IMR-90 (cell line): Measurements from ENCODE around the gene KLF8. TPM values are rescaled to one million over a fixed set of nuclear protein-coding genes. Genes with fewer than 3 reads are reported as not detected.

Experiments used
- ATAC-seq: fragments of 200-7000 bp; cut with Tn5 transposase; 2 replicates; pipeline ENCODE4 v1.9.1; 2020; ENCODE audit warnings: low read depth, mild to moderate bottlenecking, moderate library complexity
- BruUV-seq: library from RNA; stranded (reverse); fragments of 400-500 nt; replicated peaks from 2 replicates; lab custom pipeline; 2021; lab: Mats Ljungman, UMichigan
- CTCF ChIA-PET: fragments of 300-600 bp; formaldehyde crosslinking; extraction: SDS; loops from one replicate; lab custom pipeline; 2021; ENCODE audit warnings: antibody characterized with exemption; lab: Yijun Ruan, JAX
- POLR2A ChIA-PET: fragments of 300-600 bp; sonication (Branson Sonifier 250); formaldehyde crosslinking; loops from one replicate; lab custom pipeline; 2022; ENCODE audit warnings: antibody characterized with exemption; ENCODE audit not compliant: unreplicated experiment; lab: Charles Lee
- DNase-seq: peaks from one replicate; pipeline ENCODE4 v3.0.0; 2013
- H2AFZ ChIP-seq: replicated peaks from 2 replicates; pipeline ENCODE3; 2013; ENCODE audit warnings: low read length, mild to moderate bottlenecking; ENCODE audit not compliant: poor library complexity
- H2AK5ac ChIP-seq: 2 replicates; pipeline ENCODE4 v1.6.1; 2013; ENCODE audit warnings: low read depth, low read length, inconsistent platforms
- H2AK9ac ChIP-seq: replicated peaks from 2 replicates; pipeline ENCODE3; 2013; ENCODE audit warnings: mild to moderate bottlenecking, low read depth, low read length, moderate library complexity; ENCODE audit not compliant: poor library complexity
- H2BK120ac ChIP-seq: 2 replicates; pipeline ENCODE4 v1.6.1; 2013; ENCODE audit warnings: low read depth, low read length, inconsistent platforms
- H2BK15ac ChIP-seq: 3 replicates; pipeline ENCODE4 v1.6.1; 2013; ENCODE audit warnings: low read depth, low read length, inconsistent platforms
- H2BK20ac ChIP-seq: 2 replicates; pipeline ENCODE4 v1.6.1; 2013; ENCODE audit warnings: low read depth, mild to moderate bottlenecking, inconsistent platforms, low read length, moderate library complexity
- H2BK5ac ChIP-seq: 2 replicates; pipeline ENCODE4 v1.6.1; 2013; ENCODE audit warnings: mild to moderate bottlenecking, low read depth, low read length, inconsistent platforms; ENCODE audit not compliant: poor library complexity, severe bottlenecking
- H3K14ac ChIP-seq: replicated peaks from 2 replicates; pipeline ENCODE4 v1.6.1; 2013; ENCODE audit warnings: low read depth, low read length, inconsistent platforms
- H3K18ac ChIP-seq: 2 replicates; pipeline ENCODE4 v1.6.1; 2013; ENCODE audit warnings: low read depth, low read length, control low read depth
- H3K23ac ChIP-seq: 2 replicates; pipeline ENCODE4 v1.6.1; 2013; ENCODE audit warnings: low read depth, low read length, inconsistent platforms
- H3K27ac ChIP-seq: 2 replicates; pipeline ENCODE4 v1.5.1; 2013; ENCODE audit warnings: mild to moderate bottlenecking, control low read depth, low read length; ENCODE audit not compliant: insufficient read depth
- H3K27me3 ChIP-seq: 2 replicates; pipeline ENCODE4 v1.6.1; 2013; ENCODE audit warnings: low read length; ENCODE audit not compliant: control insufficient read depth, insufficient read depth
- H3K36me3 ChIP-seq: 2 replicates; pipeline ENCODE4 v1.6.1; 2013; ENCODE audit warnings: low read length, mixed read lengths; ENCODE audit not compliant: control insufficient read depth, insufficient read depth
- H3K4ac ChIP-seq: 2 replicates; pipeline ENCODE4 v1.6.1; 2013; ENCODE audit warnings: low read depth, low read length, inconsistent platforms
- H3K4me1 ChIP-seq: 2 replicates; pipeline ENCODE4 v1.6.1; 2013; ENCODE audit warnings: low read length, mixed read lengths; ENCODE audit not compliant: control insufficient read depth, insufficient read depth
- H3K4me2 ChIP-seq: 2 replicates; pipeline ENCODE4 v1.6.1; 2013; ENCODE audit warnings: low read depth, mild to moderate bottlenecking, control low read depth, low read length, moderate library complexity
- H3K4me3 ChIP-seq: 2 replicates; pipeline ENCODE4 v1.5.1; 2013; ENCODE audit warnings: low read depth, mild to moderate bottlenecking, control low read depth, low read length, moderate library complexity; ENCODE audit not compliant: insufficient read depth
- H3K56ac ChIP-seq: 2 replicates; pipeline ENCODE4 v1.6.1; 2013; ENCODE audit warnings: low read length, inconsistent platforms; ENCODE audit not compliant: insufficient read depth; ENCODE audit errors: extremely low read depth
- H3K79me1 ChIP-seq, 2 experiments: 2 replicates each; pipeline ENCODE4 v1.6.1; 2013; ENCODE audit warnings: low read length in 2 of 2, inconsistent platforms in 1 of 2, low read depth in 1 of 2
- H3K9ac ChIP-seq: 2 replicates; pipeline ENCODE4 v1.6.1; 2013; ENCODE audit warnings: low read depth, low read length, control low read depth
- H3K9me1 ChIP-seq: 2 replicates; pipeline ENCODE4 v1.6.1; 2013; ENCODE audit warnings: low read length, inconsistent platforms; ENCODE audit not compliant: insufficient read depth
- H3K9me3 ChIP-seq: 2 replicates; pipeline ENCODE4 v1.6.1; 2013; ENCODE audit warnings: low read length; ENCODE audit not compliant: control insufficient read depth, insufficient read depth
- H4K20me1 ChIP-seq: 2 replicates; pipeline ENCODE4 v1.6.1; 2013; ENCODE audit warnings: low read length, inconsistent platforms; ENCODE audit not compliant: insufficient read depth
- H4K5ac ChIP-seq: 2 replicates; pipeline ENCODE4 v1.6.1; 2013; ENCODE audit warnings: mild to moderate bottlenecking, low read depth, low read length, control low read depth
- H4K8ac ChIP-seq, 2 experiments: 2 replicates each; pipeline ENCODE4 v1.6.1; 2013; ENCODE audit warnings: low read depth in 2 of 2, low read length in 2 of 2, control low read depth in 1 of 2, inconsistent platforms in 1 of 2
- H4K91ac ChIP-seq: 2 replicates; pipeline ENCODE4 v1.6.1; 2013; ENCODE audit warnings: low read depth, low read length, inconsistent platforms; ENCODE audit not compliant: insufficient read depth
- MAZ ChIP-seq: IDR thresholded peaks from 2 replicates; pipeline ENCODE4 v1.6.1; 2012; ENCODE audit warnings: low read depth, mild to moderate bottlenecking, low read length, improper control_type of control experiment, moderate library complexity, borderline replicate concordance
- RAD21 ChIP-seq: IDR thresholded peaks from 2 replicates; pipeline ENCODE4 v1.6.1; 2012; ENCODE audit warnings: low read length, improper control_type of control experiment
- RCOR1 ChIP-seq: IDR thresholded peaks from 2 replicates; pipeline ENCODE4 v1.6.1; 2012; ENCODE audit warnings: mild to moderate bottlenecking, low read length, improper control_type of control experiment; ENCODE audit not compliant: insufficient replicate concordance
- dilution Hi-C: fragments of 300-500 bp; cut with HindIII; formaldehyde crosslinking; loops from one replicate; pipeline ENCODE4 v1.14.3; 2018; ENCODE audit warnings: low sequenced_read_pairs; ENCODE audit not compliant: unreplicated experiment
- in situ Hi-C: fragments of 300-500 bp; cut with MboI; formaldehyde crosslinking; loops from 3 replicates; pipeline ENCODE4 v1.14.3; 2019; ENCODE audit warnings: low sequenced_read_pairs, inconsistent platforms, mixed read lengths
- intact Hi-C: fragments of 100-400 bp; cut with micrococcal nuclease; formaldehyde crosslinking; loops from 2 replicates; pipeline ENCODE4 v1.10.0; 2022
- polyA plus RNA-seq, 3 experiments: library from polyadenylated mRNA; depleted of rRNA; stranded (reverse); fragments of >200 nt; gene quantifications; 2 replicates each; pipeline ENCODE4 v1.2.3, GENCODE V29; 2012; ENCODE audit warnings: low replicate concordance in 1 of 3
- total RNA-seq: library from RNA; depleted of rRNA; stranded (reverse); fragments of >200 nt; gene quantifications from 2 replicates; pipeline ENCODE4 v1.2.3, GENCODE V29; 2012

Gene KLF8
- total and polyA plus RNA-seq, 2 of the 4 experiments (the other 2 are of a cell fraction), result 0.07 TPM; not detected in 1

DNA sequence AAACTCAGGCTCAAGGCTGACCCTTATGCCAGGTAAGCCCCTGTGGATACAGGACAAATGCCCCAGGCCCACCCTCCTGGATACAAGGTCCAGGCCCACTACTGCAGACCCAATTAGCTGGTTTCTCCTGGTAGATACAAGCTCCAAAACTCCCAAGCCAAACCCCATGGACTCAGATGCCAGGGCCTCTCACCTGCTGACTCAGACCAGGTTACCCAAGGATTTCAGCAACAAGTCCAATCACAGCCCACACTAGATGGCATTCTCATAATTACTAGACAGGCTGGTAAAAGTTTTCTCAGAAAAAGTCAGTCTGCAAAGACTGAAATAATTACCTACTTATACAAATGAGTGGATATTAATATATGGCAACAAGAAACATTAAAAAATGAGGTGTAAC lies 87.0 kb downstream of the KLF8 start:
- CTCF ChIA-PET, result no interaction called here
- Histone ChIP-seq H4K5ac (no peak overlapping the region), H2AK9ac (no peak overlapping the region), H3K18ac (no peak overlapping the region), H3K4me1 (no peaks in the 10 kb centered on the region), H2BK120ac (no peak overlapping the region), H3K56ac (no peak overlapping the region), H3K79me1 (no peaks in the 10 kb centered on the region), H4K8ac (no peak overlapping the region), H2BK5ac (no peak overlapping the region), H2AK5ac (no peak overlapping the region), H3K4me2 (no peak overlapping the region), H2AFZ (no peak overlapping the region), H3K9me1 (no peaks in the 10 kb centered on the region), H3K9me3 (peaks cover 15% of the 10 kb centered on the region), H3K4ac (no peak overlapping the region), H3K9ac (no peak overlapping the region), H3K4me3 (no peak overlapping the region), H3K27me3 (no peaks in the 10 kb centered on the region), H3K14ac (no peak overlapping the region), H3K27ac (no peak overlapping the region), H2BK15ac (no peak overlapping the region), H3K36me3 (no peaks in the 10 kb centered on the region), H3K23ac (no peak overlapping the region), H2BK20ac (no peak overlapping the region), H4K91ac (no peak overlapping the region), H4K20me1 (no peaks in the 10 kb centered on the region)
- DNase-seq (no peak), ATAC-seq (no peak)
- intact Hi-C loops (no loop called here), in situ Hi-C loops (no loop called here), dilution Hi-C loops (no loop called here)
- no TSS peak for BruUV-seq
- POLR2A ChIA-PET, result no interaction called here
- no peak for TF ChIP-seq RAD21
- no peak for TF ChIP-seq RCOR1
- TF ChIP-seq MAZ, result no peak
